Right lobe of liver (tissue), 6 donors: ENCODE measurements around the gene FGF4. TPM values are rescaled to one million over a fixed set of nuclear protein-coding genes. Genes with fewer than 3 reads are reported as not detected.

Experiments
- ATAC-seq, 4 donors: fragments of 200-7000 bp; cut with Tn5 transposase; one replicate each; pipeline ENCODE4 v1.9.1; 2020; ENCODE audit warnings: mild to moderate bottlenecking in 4 of 4, moderate library complexity in 4 of 4
- DNase-seq, 3 donors: peaks; one replicate each; pipeline ENCODE4 v3.0.0-alpha.2; 2020
- H3K27ac ChIP-seq, 3 donors: fragments of 200-600 bp; one replicate each; pipeline ENCODE4 v1.8.0; 2022
- H3K27me3 ChIP-seq, 2 donors: fragments of 200-600 bp; one replicate each; pipeline ENCODE4 v1.8.0; 2022
- H3K36me3 ChIP-seq, 4 donors: fragments of 200-600 bp; sonication (generic) in 1 of 4; one replicate each; pipeline versions ENCODE4 v1.5.1 to v1.8.0; 2017 to 2022; ENCODE audit warnings: control low read depth in 1 of 4
- H3K4me1 ChIP-seq, 4 donors: fragments of 200-600 bp; sonication (generic) in 1 of 4; one replicate each; pipeline versions ENCODE4 v1.5.1 to v1.8.0; 2017 to 2022; ENCODE audit warnings: control low read depth in 1 of 4
- H3K4me3 ChIP-seq, 3 donors: fragments of 200-600 bp; one replicate each; pipeline ENCODE4 v1.8.0; 2022
- H3K9me3 ChIP-seq, 4 donors: fragments of 200-600 bp; sonication (generic) in 1 of 4; one replicate each; pipeline versions ENCODE4 v1.5.1 to v1.8.0; 2017 to 2022; ENCODE audit warnings: control low read depth in 1 of 4
- POLR2A ChIP-seq: fragments of 450-650 bp; IDR thresholded peaks from one replicate; pipeline ENCODE4 v1.6.1; 2017; ENCODE audit warnings: antibody characterized with exemption, mild to moderate bottlenecking
- WGBS: methylation state at CpG from one replicate; pipeline ENCODE4 v1.1.6; 2018; ENCODE audit warnings: low coverage, low lambda C conversion rate; ENCODE audit not compliant: insufficient coverage; ENCODE audit errors: missing lambda C conversion rate; 5-methylcytosine and 5-hydroxymethylcytosine counted together
- intact Hi-C, 2 donors: fragments of 100-400 bp; cut with DNase I; formaldehyde crosslinking; loops; one replicate each; pipeline versions ENCODE4 v1.11.2 to v1.14.1; 2022
- total RNA-seq, 6 experiments: library from RNA; depleted of rRNA in 2 of 6; stranded (reverse); fragments of >200 nt in 2 of 6; fragmentation: NEBNext Ultra II Directional in 3 of 6; extraction: Animal tissue kit (Norgen Biotek cat#: 25700) in 3 of 6; gene quantifications; one replicate each; pipeline versions ENCODE4 v1.1.0 to v1.2.4, GENCODE V29; 2016 to 2023
- TF ChIP-seq, protein P1 (sequence below), 4 donors: fragments of 200-600 bp in 3 of 4; fragments of 450-650 bp in 1 of 4; IDR thresholded peaks; one replicate each; pipeline versions ENCODE4 v1.5.1 to v1.8.0; 2016 to 2022; ENCODE audit warnings: antibody characterized with exemption in 4 of 4, mild to moderate bottlenecking in 2 of 4
- donor health status: DM: no; HTN: yes; CAD: no.
- donor health status: DM: no; HTN: no; CAD: no.
- donor health status: DM: no; HTN: no; CAD: no.
- donor health status: DM: no; HTN: yes; CAD: no.
- donor health status: DM: no; HTN: yes; CAD: no.

FGF4 gene
- total RNA-seq, 6 experiments from 2014 or later, result not detected

DNA sequence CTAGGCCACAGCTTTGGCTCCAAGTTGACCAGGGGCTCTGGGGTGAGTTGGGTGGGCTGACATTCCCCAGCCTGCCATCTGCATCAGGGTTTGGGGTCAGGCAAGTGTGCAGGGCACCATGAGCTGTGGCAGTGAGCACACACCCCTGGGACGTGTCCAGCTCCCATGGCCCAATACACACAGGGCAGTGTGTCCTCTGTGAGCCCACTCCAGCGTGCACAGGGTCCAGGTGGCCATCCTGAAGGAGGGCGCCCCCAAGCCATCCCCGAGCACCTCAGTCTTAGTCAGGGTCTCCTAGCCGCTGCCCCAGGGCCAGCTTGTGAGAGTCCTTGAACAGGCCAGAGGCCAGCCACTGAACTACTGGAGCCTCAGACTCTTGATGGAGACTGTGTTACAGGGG is 45.3 kb upstream of the FGF4 start:
- Histone ChIP-seq H3K9me3 (no peaks in the 10 kb centered on the region), H3K27ac (no peak overlapping the region), H3K4me1 (no peaks in the 10 kb centered on the region), H3K36me3 (no peaks in the 10 kb centered on the region), H3K27me3 (peaks cover 5 to 34% of the 10 kb centered on the region in 2 donors), H3K4me3 (no peak overlapping the region)
- no peak for DNase-seq
- no peak for TF ChIP-seq POLR2A
- TF ChIP-seq, protein P1, sequence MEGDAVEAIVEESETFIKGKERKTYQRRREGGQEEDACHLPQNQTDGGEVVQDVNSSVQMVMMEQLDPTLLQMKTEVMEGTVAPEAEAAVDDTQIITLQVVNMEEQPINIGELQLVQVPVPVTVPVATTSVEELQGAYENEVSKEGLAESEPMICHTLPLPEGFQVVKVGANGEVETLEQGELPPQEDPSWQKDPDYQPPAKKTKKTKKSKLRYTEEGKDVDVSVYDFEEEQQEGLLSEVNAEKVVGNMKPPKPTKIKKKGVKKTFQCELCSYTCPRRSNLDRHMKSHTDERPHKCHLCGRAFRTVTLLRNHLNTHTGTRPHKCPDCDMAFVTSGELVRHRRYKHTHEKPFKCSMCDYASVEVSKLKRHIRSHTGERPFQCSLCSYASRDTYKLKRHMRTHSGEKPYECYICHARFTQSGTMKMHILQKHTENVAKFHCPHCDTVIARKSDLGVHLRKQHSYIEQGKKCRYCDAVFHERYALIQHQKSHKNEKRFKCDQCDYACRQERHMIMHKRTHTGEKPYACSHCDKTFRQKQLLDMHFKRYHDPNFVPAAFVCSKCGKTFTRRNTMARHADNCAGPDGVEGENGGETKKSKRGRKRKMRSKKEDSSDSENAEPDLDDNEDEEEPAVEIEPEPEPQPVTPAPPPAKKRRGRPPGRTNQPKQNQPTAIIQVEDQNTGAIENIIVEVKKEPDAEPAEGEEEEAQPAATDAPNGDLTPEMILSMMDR (IDR thresholded peaks at IDR 0.05), result no peak
- intact Hi-C loops, result no loop called here
- peak in 1 of 4 donors; percentile 9 for ATAC-seq
- WGBS, result no CpG with 5 or more reads among the region's 5 CpGs

DNA sequence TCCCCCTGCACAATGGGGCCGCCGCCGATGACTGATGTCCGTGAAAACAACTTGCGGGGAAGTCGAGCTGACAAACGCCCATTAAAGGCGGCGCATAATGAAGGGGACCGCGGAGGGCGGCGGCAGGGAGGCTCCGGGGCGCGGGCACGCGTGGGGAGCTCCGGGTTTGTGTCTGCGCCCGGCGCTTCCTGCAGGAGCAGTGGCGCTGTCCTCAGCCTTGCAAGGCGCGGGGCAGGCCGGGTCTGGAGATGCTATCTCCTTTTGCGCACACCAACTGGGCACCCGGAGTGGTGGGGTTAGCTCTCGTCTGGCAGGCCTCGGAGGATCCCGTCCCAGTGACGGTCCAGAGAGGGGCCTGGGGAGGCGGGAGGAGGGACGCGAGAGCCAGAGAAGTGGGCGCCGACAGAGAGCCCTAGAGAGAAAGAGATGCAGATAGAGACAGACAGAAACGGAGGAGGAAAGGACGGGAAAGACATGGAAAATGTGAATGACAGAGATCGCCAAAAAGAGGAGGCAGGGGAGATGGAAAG is 44.5 kb upstream of the FGF4 start:
- H3K27ac ChIP-seq, result no peak overlapping the region
- WGBS, result 1% methylated on average over 25 of the region's 40 CpGs
- H3K4me1 ChIP-seq, result no peaks in the 10 kb centered on the region
- ATAC-seq, result no peak
- TF ChIP-seq, protein P1 (IDR thresholded peaks at IDR 0.05), result no peak
- TF ChIP-seq POLR2A, result no peak
- intact Hi-C loops, result no loop called here
- no peak for DNase-seq
- no peak overlapping the region for H3K4me3 ChIP-seq
- no peaks in the 10 kb centered on the region for H3K36me3 ChIP-seq
- H3K27me3 ChIP-seq, result peaks cover 5 to 34% of the 10 kb centered on the region in 2 donors
- no peaks in the 10 kb centered on the region for H3K9me3 ChIP-seq

DNA sequence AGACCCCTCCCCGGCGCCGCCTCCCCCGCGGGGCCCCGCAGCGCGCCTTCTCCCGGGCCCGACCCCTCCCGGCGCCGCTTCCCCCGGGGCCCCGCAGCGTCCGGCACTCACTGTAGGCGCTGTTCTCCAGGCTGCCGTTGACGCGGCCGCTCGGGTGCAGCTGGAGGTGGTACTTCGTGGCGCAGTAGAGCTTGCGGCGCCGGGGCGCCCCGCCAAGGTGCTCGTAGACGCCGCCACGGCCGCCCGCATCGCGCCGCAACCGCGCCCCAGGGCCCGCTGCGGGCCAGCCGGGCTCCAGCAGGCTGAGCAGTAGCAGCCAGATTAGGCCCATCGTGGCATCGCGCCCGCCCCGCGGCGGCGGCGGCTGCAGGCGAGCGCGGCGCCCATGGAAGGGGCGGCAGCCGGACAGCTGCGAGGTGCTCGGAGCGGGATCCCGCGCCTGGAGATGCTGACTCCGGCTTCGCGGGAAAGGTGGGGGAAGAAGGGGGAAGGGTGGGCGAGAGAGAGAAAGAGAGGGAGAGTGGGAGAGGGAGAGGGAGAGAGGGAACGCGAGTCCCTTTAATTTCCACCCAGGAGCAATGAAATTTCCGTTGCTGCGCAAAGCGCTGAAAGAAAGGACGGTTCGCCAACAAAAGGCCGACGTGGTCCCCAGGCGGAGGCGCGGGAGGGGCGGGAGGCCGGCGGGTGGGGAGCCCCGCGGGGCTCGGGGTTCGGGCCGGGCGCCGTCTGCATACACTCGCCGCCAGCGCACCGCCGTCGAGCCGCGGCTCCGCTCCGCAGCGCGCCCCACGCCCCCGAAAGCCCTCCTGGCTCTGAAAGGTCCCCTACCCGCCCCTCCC is 43.7 kb upstream of the FGF4 start, which contains the start of gene FGF3:
Gene FGF3 (minus strand): TSS at position 814 of the 839 bp plus-strand sequence. CDS start 483 bp downstream, at position 331.
- Histone ChIP-seq H3K4me1 (no peaks in the 10 kb centered on the region), H3K36me3 (no peaks in the 10 kb centered on the region), H3K9me3 (no peaks in the 10 kb centered on the region), H3K27ac (no peak within 1 kb of the TSS), H3K27me3 (peaks cover 5 to 34% of the 10 kb centered on the region in 2 donors), H3K4me3 (no peak within 1 kb of the TSS)
- no peak for TF ChIP-seq POLR2A
- TF ChIP-seq, protein P1 (IDR thresholded peaks at IDR 0.05), result no peak
- 4% methylated on average over 34 of the region's 105 CpGs for WGBS
- intact Hi-C loops, result no loop called here
- DNase-seq (no peak), ATAC-seq (no peak)

DNA sequence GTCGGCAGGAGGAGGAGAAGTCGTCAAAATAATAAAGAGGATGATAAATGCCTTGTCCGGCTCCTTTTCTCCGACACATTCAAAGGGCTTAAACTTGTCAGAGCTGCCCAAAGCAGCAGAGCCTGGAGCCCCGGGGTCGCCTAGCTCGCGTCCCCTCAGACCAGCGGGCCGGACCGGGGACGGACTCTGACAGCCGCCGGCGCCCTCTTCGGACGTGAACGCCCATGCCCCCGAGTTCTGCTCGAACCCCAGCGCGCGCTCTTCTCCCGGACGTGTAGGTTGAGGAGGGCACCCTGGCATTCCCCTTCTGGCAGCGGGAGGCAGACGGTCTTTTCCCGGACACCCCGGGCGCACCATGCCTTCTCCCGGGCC is 43.1 kb upstream of the FGF4 start:
- no peak for TF ChIP-seq POLR2A
- TF ChIP-seq, protein P1 (IDR thresholded peaks at IDR 0.05), result no peak
- Histone ChIP-seq H3K27ac (no peak overlapping the region), H3K36me3 (no peaks in the 10 kb centered on the region), H3K27me3 (peaks cover 5 to 34% of the 10 kb centered on the region in 2 donors), H3K4me3 (no peak overlapping the region), H3K9me3 (no peaks in the 10 kb centered on the region), H3K4me1 (no peaks in the 10 kb centered on the region)
- ATAC-seq (no peak), DNase-seq (no peak)
- intact Hi-C loops, result no loop called here
- 1% methylated on average over 18 of the region's 31 CpGs for WGBS
